Neural crest cell (in vitro differentiated cells): ENCODE measurements around the gene SNAP91. TPM values are rescaled to one million over a fixed set of nuclear protein-coding genes. Genes with fewer than 3 reads are reported as not detected.

Experiments used
- DNase-seq: peaks from one replicate; pipeline ENCODE4 v3.0.0; 2021; ENCODE audit warnings: low read depth, mixed read lengths, low spot score
- H3K27ac Mint-ChIP-seq: one replicate; pipeline ENCODE4 v1.8.0; 2021; ENCODE audit warnings: mild to moderate bottlenecking, mixed read lengths; ENCODE audit not compliant: unreplicated experiment
- H3K27me3 Mint-ChIP-seq: 2 replicates; pipeline ENCODE4 v1.8.0; 2021; ENCODE audit warnings: low read depth, mild to moderate bottlenecking, mixed read lengths
- H3K36me3 Mint-ChIP-seq: 2 replicates; pipeline ENCODE4 v1.8.0; 2021; ENCODE audit warnings: low read depth, mild to moderate bottlenecking, mixed read lengths
- H3K4me1 Mint-ChIP-seq: 2 replicates; pipeline ENCODE4 v1.8.0; 2021; ENCODE audit warnings: mixed read lengths
- H3K4me3 Mint-ChIP-seq: one replicate; pipeline ENCODE4 v1.8.0; 2021; ENCODE audit warnings: mild to moderate bottlenecking, mixed read lengths
- H3K9me3 Mint-ChIP-seq: 2 replicates; pipeline ENCODE4 v1.8.0; 2021; ENCODE audit warnings: mixed read lengths
- CTCF ChIP-seq: fragments of 200-600 bp; sonication (generic); conservative IDR thresholded peaks from 2 replicates; pipeline ENCODE4 v1.5.0; 2021; ENCODE audit warnings: antibody characterized with exemption, mild to moderate bottlenecking
- total RNA-seq: library from RNA; stranded (reverse); gene quantifications from 2 replicates; pipeline ENCODE4 v1.2.1, GENCODE V29; 2021

Gene SNAP91
- total RNA-seq, 1 donor from 2014 or later, result 8.7 TPM

- Mint-ChIP-seq H3K4me3 (no peak overlapping the region), H3K4me1 (peaks cover 11% of the 10 kb centered on the region), H3K36me3 (no peaks in the 10 kb centered on the region), H3K27me3 (no peaks in the 10 kb centered on the region), H3K27ac (no peak overlapping the region), H3K9me3 (no peaks in the 10 kb centered on the region)
- no peak for TF ChIP-seq CTCF
- DNase-seq, result no peak
These were observed 107.8 kb downstream of the SNAP91 start for GRCh38 chr6:83601119-83601518.

GRCh38 chr6:83600459-83600858 is 108.4 kb downstream of the SNAP91 start:
- H3K27me3 Mint-ChIP-seq, result no peaks in the 10 kb centered on the region
- no peaks in the 10 kb centered on the region for H3K9me3 Mint-ChIP-seq
- H3K27ac Mint-ChIP-seq, result no peak overlapping the region
- no peak overlapping the region for H3K4me3 Mint-ChIP-seq
- H3K36me3 Mint-ChIP-seq, result no peaks in the 10 kb centered on the region
- peaks cover 11% of the 10 kb centered on the region for H3K4me1 Mint-ChIP-seq
- TF ChIP-seq CTCF, result no peak
- DNase-seq, result no peak

- H3K27ac Mint-ChIP-seq, result peak overlapping the region; percentile 32
- no peaks in the 10 kb centered on the region for H3K9me3 Mint-ChIP-seq
- no peak overlapping the region for H3K4me3 Mint-ChIP-seq
- no peak for TF ChIP-seq CTCF
- no peaks in the 10 kb centered on the region for H3K36me3 Mint-ChIP-seq
- peaks cover 11% of the 10 kb centered on the region for H3K4me1 Mint-ChIP-seq
- DNase-seq, result no peak
- no peaks in the 10 kb centered on the region for H3K27me3 Mint-ChIP-seq
These were observed 111.4 kb downstream of the SNAP91 start for GRCh38 chr6:83597511-83597910.

GRCh38 chr6:83597051-83597450 is 111.8 kb downstream of the SNAP91 start:
- H3K27ac Mint-ChIP-seq, result no peak overlapping the region
- no peak for DNase-seq
- H3K9me3 Mint-ChIP-seq, result no peaks in the 10 kb centered on the region
- TF ChIP-seq CTCF, result no peak
- peaks cover 11% of the 10 kb centered on the region for H3K4me1 Mint-ChIP-seq
- no peak overlapping the region for H3K4me3 Mint-ChIP-seq
- H3K27me3 Mint-ChIP-seq, result no peaks in the 10 kb centered on the region
- H3K36me3 Mint-ChIP-seq, result peaks cover under 1% of the 10 kb centered on the region

GRCh38 chr6:83594941-83595340 is 114.0 kb downstream of the SNAP91 start:
- Mint-ChIP-seq H3K27me3 (no peaks in the 10 kb centered on the region), H3K36me3 (peaks cover 3% of the 10 kb centered on the region), H3K4me3 (no peak overlapping the region), H3K9me3 (no peaks in the 10 kb centered on the region), H3K27ac (no peak overlapping the region), H3K4me1 (peaks cover 11% of the 10 kb centered on the region)
- DNase-seq, result no peak
- no peak for TF ChIP-seq CTCF

GRCh38 chr6:83593395-83593785 is 115.5 kb downstream of the SNAP91 start:
- no peaks in the 10 kb centered on the region for H3K27me3 Mint-ChIP-seq
- TF ChIP-seq CTCF, result no peak
- H3K36me3 Mint-ChIP-seq, result peaks cover 3% of the 10 kb centered on the region
- no peak for DNase-seq
- H3K4me3 Mint-ChIP-seq, result no peak overlapping the region
- H3K9me3 Mint-ChIP-seq, result no peaks in the 10 kb centered on the region
- H3K27ac Mint-ChIP-seq, result no peak overlapping the region
- H3K4me1 Mint-ChIP-seq, result peaks cover 11% of the 10 kb centered on the region
